ENCODE data around the gene ARFIP2.

DNA sequence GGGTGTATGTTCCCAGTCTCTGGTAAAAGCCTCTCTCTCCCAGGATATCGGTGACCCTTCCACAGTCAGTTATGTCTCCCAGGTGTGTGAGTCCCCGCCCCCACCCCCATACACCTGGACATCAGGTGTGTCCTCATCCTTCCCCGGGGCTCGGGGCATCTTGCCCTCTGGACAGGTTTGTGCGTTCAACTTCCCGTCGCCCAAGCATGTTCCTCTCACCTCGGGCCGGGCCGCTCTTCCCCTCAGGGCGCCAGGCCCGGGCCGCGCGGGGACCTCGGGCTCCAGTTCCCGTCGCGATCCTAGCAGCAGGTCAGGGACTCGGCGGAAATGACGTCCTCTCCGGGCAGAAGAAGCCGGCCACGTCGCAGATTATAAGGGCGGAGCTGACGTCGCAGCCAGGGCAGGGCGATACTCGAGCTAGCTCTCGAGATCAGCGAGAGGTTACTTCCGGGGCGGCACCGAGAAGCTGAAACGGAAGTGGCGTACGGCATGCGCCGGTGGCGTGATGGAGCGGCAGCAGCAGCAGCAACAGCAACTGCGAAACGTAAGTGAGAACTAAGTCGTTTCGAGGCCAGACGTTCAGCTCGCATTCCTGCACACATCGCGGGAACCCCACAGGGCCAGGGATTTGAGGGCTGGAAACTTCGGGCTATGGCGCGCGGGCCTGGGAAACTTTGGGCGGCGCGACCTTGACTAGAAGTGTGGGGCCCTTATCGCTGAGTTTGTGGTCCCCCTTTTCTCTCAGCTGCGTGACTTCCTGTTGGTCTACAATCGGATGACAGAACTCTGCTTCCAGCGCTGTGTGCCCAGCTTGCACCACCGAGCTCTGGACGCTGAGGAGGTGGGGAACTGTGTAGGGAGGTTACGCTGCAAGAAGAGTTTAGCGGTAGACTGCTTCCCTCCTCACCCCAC is at the start of gene ARFIP2, which contains the start of gene TIMM10B:
- TF ChIP-seq GABPA (IDR thresholded peaks at IDR 0.05; ENCODE audit: low read depth): peak; percentile 94
- TF ChIP-seq, protein P1, sequence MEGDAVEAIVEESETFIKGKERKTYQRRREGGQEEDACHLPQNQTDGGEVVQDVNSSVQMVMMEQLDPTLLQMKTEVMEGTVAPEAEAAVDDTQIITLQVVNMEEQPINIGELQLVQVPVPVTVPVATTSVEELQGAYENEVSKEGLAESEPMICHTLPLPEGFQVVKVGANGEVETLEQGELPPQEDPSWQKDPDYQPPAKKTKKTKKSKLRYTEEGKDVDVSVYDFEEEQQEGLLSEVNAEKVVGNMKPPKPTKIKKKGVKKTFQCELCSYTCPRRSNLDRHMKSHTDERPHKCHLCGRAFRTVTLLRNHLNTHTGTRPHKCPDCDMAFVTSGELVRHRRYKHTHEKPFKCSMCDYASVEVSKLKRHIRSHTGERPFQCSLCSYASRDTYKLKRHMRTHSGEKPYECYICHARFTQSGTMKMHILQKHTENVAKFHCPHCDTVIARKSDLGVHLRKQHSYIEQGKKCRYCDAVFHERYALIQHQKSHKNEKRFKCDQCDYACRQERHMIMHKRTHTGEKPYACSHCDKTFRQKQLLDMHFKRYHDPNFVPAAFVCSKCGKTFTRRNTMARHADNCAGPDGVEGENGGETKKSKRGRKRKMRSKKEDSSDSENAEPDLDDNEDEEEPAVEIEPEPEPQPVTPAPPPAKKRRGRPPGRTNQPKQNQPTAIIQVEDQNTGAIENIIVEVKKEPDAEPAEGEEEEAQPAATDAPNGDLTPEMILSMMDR (IDR thresholded peaks at IDR 0.05 in 2 of 3, conservative IDR thresholded peaks at IDR 0.05 in 1 of 3; ENCODE audit: control insufficient read depth in 2 of 3, extremely low read depth in 1 of 3, insufficient read depth in 1 of 3, low read depth in 3 of 3, low read length in 3 of 3): no peak
- peak; percentile 73 for TF ChIP-seq TAF1 (IDR thresholded peaks at IDR 0.05; ENCODE audit: borderline replicate concordance, low read depth, low read length)
- peak; percentile 96 for TF ChIP-seq POLR2AphosphoS5 (IDR thresholded peaks at IDR 0.05; ENCODE audit: low read length)
- TF ChIP-seq, protein P2, sequence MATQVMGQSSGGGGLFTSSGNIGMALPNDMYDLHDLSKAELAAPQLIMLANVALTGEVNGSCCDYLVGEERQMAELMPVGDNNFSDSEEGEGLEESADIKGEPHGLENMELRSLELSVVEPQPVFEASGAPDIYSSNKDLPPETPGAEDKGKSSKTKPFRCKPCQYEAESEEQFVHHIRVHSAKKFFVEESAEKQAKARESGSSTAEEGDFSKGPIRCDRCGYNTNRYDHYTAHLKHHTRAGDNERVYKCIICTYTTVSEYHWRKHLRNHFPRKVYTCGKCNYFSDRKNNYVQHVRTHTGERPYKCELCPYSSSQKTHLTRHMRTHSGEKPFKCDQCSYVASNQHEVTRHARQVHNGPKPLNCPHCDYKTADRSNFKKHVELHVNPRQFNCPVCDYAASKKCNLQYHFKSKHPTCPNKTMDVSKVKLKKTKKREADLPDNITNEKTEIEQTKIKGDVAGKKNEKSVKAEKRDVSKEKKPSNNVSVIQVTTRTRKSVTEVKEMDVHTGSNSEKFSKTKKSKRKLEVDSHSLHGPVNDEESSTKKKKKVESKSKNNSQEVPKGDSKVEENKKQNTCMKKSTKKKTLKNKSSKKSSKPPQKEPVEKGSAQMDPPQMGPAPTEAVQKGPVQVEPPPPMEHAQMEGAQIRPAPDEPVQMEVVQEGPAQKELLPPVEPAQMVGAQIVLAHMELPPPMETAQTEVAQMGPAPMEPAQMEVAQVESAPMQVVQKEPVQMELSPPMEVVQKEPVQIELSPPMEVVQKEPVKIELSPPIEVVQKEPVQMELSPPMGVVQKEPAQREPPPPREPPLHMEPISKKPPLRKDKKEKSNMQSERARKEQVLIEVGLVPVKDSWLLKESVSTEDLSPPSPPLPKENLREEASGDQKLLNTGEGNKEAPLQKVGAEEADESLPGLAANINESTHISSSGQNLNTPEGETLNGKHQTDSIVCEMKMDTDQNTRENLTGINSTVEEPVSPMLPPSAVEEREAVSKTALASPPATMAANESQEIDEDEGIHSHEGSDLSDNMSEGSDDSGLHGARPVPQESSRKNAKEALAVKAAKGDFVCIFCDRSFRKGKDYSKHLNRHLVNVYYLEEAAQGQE (IDR thresholded peaks at IDR 0.05; ENCODE audit: low read depth, low read length): no peak
- TF ChIP-seq ESRRA (IDR thresholded peaks at IDR 0.05; ENCODE audit: low read length): no peak
- no peak for TF ChIP-seq EZH2 (IDR thresholded peaks at IDR 0.05; ENCODE audit: borderline replicate concordance, control insufficient read depth, low read depth, low read length)
- peak; percentile 98 for TF ChIP-seq POLR2A (IDR thresholded peaks at IDR 0.05; ENCODE audit: low read depth, low read length)
- TF ChIP-seq POLR2AphosphoS2 (IDR thresholded peaks at IDR 0.05; ENCODE audit: low read depth, low read length): peak; percentile 72
- peak; percentile 72; the same call in 1 of the 2 replicates for TF ChIP-seq FOXK2 (IDR thresholded peaks at IDR 0.05)
- peak; percentile 66; the same call in 1 of the 2 replicates for TF ChIP-seq RB1 (IDR thresholded peaks at IDR 0.05; ENCODE audit: borderline replicate concordance)

Data from GM12878 (cell line).